GM12892 (cell line): Measurements from ENCODE around the gene CCSER2.
"Not testable (repeated sequence)": the region's sequence is repeated elsewhere in the genome, so short reads cannot be mapped to it uniquely, and the experiment has no call there.

Source experiments
- DNase-seq: peaks from one replicate; pipeline ENCODE4 v3.0.0; 2011; ENCODE audit not compliant: insufficient read length
- FAIRE-seq: peaks from 2 replicates; lab custom pipeline; 2011; peaks lifted over from hg19 to GRCh38; lab: Jason Lieb, UNC
- POLR2A ChIP-seq: IDR thresholded peaks from 2 replicates; pipeline ENCODE4 v1.6.1; 2011; ENCODE audit warnings: low read depth, low read length, control low read depth
- POLR2AphosphoS5 ChIP-seq: IDR thresholded peaks from 2 replicates; pipeline ENCODE4 v1.6.1; 2011; ENCODE audit warnings: low read depth, low read length, control low read depth
- TAF1 ChIP-seq: IDR thresholded peaks from 2 replicates; pipeline ENCODE4 v1.6.1; 2011; ENCODE audit warnings: low read depth, mild to moderate bottlenecking, control low read depth, low read length, borderline replicate concordance

Gene CCSER2

GRCh38 chr10:84522612-84523462 is 194.4 kb downstream of the CCSER2 start:
- FAIRE-seq, result no peak

GRCh38 chr10:84523526-84523925 is 195.1 kb downstream of the CCSER2 start:
- TF ChIP-seq TAF1, result no peak
- no peak for TF ChIP-seq POLR2AphosphoS5
- no peak for TF ChIP-seq POLR2A
- FAIRE-seq, result no peak
- no peak for DNase-seq

More at GRCh38 chr10:84522612-84523462, 194.4 kb downstream of the CCSER2 start:
- TF ChIP-seq POLR2A (no peak), TAF1 (no peak), POLR2AphosphoS5 (no peak)
- no peak for DNase-seq

- FAIRE-seq, result no peak
- no peak for TF ChIP-seq POLR2A
- TF ChIP-seq POLR2AphosphoS5, result no peak
- no peak for TF ChIP-seq TAF1
- no peak for DNase-seq
Measured at GRCh38 chr10:84524435-84524834, 196.0 kb downstream of the CCSER2 start.

DNA sequence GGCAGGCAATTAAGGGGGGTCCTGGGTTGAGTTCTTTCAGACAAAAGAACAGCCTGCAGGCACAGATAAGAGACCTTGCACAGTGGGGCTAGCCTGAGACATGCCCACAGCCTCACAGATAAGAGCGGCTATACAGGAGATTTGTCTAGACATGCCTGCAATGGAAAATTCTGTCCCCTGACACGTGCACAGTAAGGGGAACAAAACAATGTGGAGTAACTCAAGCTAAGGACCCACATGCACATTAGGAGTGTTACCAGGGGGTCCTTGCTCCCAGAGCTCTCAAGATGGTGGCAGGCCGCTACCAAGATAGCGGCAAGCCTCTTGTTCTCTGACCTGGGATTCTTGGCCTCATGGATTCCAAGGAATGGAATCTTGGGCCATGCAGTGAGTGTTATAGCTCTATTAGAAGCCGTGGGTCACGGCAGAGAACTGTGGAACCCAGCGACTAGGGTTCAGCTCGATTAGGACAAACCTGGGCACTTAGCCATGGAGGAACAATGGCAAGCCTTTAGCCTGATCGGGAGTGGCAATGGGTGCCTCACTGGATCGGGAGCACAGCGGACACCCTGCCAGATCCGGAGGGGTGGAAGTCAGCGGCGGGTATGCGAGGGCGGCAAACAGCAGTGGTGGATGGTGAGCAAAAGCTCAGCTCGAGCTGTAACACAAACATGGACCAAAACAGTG is 196.9 kb downstream of the CCSER2 start:
- FAIRE-seq (no peak), DNase-seq (no peak)
- TF ChIP-seq POLR2A (no peak), POLR2AphosphoS5 (no peak), TAF1 (no peak)

GRCh38 chr10:84525807-84526182 is 197.4 kb downstream of the CCSER2 start:
- not testable (repeated sequence) for DNase-seq, FAIRE-seq

DNA sequence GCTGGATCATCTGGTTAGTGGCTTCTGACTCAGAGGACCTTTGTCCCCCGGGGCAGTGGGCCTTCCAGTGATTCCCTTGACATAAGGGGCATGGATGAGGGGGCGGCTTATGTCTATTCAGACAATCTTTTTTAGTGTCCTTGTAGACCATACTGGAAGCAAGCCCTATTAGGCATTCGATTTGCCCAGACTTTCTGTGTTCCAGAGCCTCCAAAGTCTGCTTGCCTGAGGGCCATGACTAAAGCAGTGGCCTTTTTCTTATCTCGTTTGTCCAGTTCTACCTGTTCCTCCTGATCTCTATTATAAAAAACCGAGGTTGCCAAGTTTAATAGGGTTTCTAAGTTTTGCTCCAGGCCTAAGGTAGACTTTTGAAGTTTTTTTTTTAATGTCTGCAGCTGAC is 199.0 kb downstream of the CCSER2 start:
- not testable (repeated sequence) for DNase-seq, FAIRE-seq

GRCh38 chr10:84528526-84528925 is 200.1 kb downstream of the CCSER2 start:
- not testable (repeated sequence) for FAIRE-seq, DNase-seq

- DNase-seq (no peak), FAIRE-seq (no peak)
Measured at GRCh38 chr10:84530724-84531325, 202.4 kb downstream of the CCSER2 start.

GRCh38 chr10:84531396-84531795 is 203.0 kb downstream of the CCSER2 start:
- no peak for TF ChIP-seq POLR2AphosphoS5
- TF ChIP-seq POLR2A, result no peak
- no peak for TF ChIP-seq TAF1
- DNase-seq (no peak), FAIRE-seq (no peak)

More at GRCh38 chr10:84530724-84531325, 202.4 kb downstream of the CCSER2 start:
- TF ChIP-seq POLR2A (no peak), POLR2AphosphoS5 (no peak), TAF1 (no peak)

DNA sequence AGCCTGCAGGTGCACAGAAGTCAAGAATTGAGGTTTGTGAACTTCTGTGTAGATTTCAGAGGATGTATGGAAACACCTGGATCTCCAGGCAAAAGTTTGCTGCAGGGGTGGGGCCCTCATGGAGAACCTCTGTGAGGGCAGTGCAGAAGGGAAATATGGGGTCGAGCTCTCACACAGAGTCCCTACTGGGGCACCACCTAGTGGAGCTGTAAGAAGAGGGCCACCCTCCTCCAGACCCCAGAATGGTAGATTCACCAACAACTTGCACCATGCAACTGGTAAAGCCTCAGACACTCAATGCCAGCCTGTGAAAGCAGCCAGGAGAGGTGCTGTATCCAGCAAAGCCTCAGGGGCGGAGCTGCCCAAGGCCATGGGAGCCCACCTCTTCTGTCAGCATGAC is 205.8 kb downstream of the CCSER2 start:
- no peak for FAIRE-seq
- TF ChIP-seq POLR2A (no peak), POLR2AphosphoS5 (no peak), TAF1 (no peak)
- no peak for DNase-seq

DNA sequence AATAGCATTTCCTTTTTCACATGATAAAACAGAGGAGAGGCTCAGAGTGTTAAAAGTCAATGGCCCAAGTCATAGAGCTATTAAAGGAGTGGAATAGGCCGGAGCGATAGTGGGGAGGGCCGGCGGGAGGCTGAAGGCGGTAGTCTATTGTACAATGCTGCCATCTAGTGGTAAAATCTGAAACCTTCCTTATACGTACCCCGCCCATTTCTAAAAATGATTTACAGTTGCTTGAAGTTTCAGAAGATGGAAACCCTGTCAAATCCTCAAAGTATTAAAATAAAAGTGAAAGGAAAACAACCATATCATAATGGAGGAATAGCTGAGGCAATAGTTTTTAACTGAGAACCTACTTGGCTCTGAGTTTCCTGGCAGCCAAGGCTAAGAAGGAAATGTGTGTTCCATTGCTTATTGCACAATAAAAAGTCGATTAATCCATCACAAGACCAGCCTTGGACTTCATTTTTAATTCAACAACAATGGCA is 209.1 kb downstream of the CCSER2 start:
- TF ChIP-seq POLR2AphosphoS5 (no peak), TAF1 (no peak), POLR2A (no peak)
- DNase-seq (peak; percentile 44), FAIRE-seq (peak; percentile 79)

GRCh38 chr10:84538036-84538435 is 209.6 kb downstream of the CCSER2 start:
- no peak for DNase-seq

More at GRCh38 chr10:84538036-84538435, 209.6 kb downstream of the CCSER2 start:
- no peak for FAIRE-seq
- TF ChIP-seq TAF1, result no peak
- TF ChIP-seq POLR2A, result no peak
- TF ChIP-seq POLR2AphosphoS5, result no peak
